ENCODE measurements around the gene MED13L.

DNA sequence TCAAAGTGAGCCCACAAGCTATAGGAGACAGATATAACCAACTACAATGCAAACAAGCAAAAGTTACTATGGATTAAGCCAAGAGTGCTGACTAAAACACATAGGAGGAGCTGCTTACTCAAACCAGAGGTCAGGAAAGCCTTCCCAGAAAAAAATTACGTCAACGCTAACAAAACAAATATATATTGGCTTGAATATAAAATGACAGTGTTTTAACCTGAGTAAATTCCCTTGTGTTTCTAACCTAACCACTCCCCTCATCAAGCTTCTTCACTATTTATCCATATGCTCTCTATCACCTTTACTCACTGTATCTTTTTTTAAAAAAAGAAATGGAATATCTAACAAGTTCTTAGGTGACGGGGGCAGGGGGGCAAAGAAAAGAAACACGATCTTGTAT is 115.9 kb downstream of the MED13L start:
- TF ChIP-seq CTCF (IDR thresholded peaks at IDR 0.05): no peak
- TF ChIP-seq EZH2 (IDR thresholded peaks at IDR 0.05; ENCODE audit: borderline replicate concordance, insufficient read depth, low read depth, low read length, poor library complexity, severe bottlenecking): no peak

Measured in B cell (primary cell).